Thoracic aorta (tissue), 2 donors: ENCODE data around the gene AOPEP. TPM values are rescaled to one million over a fixed set of nuclear protein-coding genes. Genes with fewer than 3 reads are reported as not detected.

Experiments
- ATAC-seq: fragments of 150-250 bp; one replicate; pipeline ENCODE4 v1.8.0; 2017; ENCODE audit warnings: low read depth; ENCODE audit not compliant: insufficient number of reproducible peaks, low FRiP score
- DNase-seq: peaks from one replicate; pipeline ENCODE4 v3.0.0-alpha.2; 2020; ENCODE audit warnings: low spot score
- H3K27ac ChIP-seq, 2 donors: fragments of 200-600 bp; sonication (generic); 1 replicate in 1 of 2; 2 replicates in 1 of 2; pipeline ENCODE4 v1.5.1; 2016; ENCODE audit warnings: mild to moderate bottlenecking in 2 of 2, moderate library complexity in 2 of 2
- H3K27me3 ChIP-seq: fragments of 200-600 bp; sonication (generic); replicated peaks from 2 replicates; pipeline ENCODE4 v1.6.0; 2016; ENCODE audit warnings: mild to moderate bottlenecking; ENCODE audit not compliant: insufficient read depth
- H3K36me3 ChIP-seq: fragments of 200-600 bp; sonication (generic); one replicate; pipeline ENCODE4 v1.5.1; 2016
- H3K4me1 ChIP-seq, 2 donors: fragments of 200-600 bp; sonication (generic); 1 replicate in 1 of 2; 2 replicates in 1 of 2; pipeline versions ENCODE4 v1.5.1 to v1.6.0; 2016; ENCODE audit warnings: low read depth in 2 of 2, mild to moderate bottlenecking in 1 of 2; ENCODE audit not compliant: control insufficient read depth in 1 of 2
- H3K4me3 ChIP-seq: fragments of 200-600 bp; sonication (generic); 2 replicates; pipeline ENCODE4 v1.5.1; 2016; ENCODE audit warnings: mild to moderate bottlenecking
- H3K9me3 ChIP-seq: fragments of 200-600 bp; sonication (generic); 2 replicates; pipeline ENCODE4 v1.5.1; 2016
- total RNA-seq, 2 donors: library from RNA; depleted of rRNA; stranded (reverse); fragments of >200 nt; gene quantifications; one replicate each; pipeline versions ENCODE4 v1.1.0 to v1.2.3, GENCODE V29; 2016
- TF ChIP-seq, protein P1 (sequence below): fragments of 200-600 bp; sonication (generic); IDR thresholded peaks from one replicate; pipeline ENCODE4 v1.5.1; 2019; ENCODE audit warnings: antibody characterized with exemption

The AOPEP gene
- total RNA-seq, 2 donors from 2014 or later: 494 to 668 TPM

DNA sequence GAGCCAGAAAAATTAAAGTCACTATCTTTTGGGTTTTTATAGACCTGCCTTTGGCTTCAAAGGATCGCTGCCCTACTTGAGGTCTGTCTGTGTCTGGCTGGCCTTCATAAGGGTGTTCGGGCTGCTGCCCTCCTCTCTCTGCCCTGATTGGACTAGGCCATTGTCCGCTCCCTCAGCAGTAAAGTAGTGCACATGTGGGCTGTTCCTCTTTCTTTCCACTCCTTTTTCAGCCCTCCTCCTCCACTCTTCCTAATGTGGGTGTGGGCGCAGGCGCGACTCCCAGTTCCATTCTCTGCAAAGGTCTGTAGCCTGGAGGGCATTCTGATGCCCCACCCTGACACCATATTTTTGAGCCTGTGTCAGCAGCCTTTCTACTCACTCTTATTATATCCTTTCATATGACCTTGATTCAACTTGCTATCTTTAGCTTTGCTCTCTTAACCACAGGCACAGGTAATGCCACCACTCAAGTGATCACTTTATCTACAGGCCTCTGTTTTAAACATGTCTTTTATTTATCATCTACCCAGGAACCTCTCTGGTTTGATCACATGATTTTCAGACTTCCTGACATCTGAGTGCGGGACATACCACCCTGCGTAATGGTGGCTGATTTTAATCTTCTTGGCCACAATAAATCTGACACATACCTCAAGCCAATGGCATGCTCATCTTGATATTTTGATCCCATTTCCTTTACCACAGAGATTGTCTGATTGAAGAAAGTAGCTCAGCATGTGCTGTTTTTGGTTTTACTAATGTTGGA is 144.5 kb downstream of the AOPEP start:
- no peaks in the 10 kb centered on the region for H3K9me3 ChIP-seq
- no peak overlapping the region for H3K4me3 ChIP-seq
- no peak for DNase-seq
- peaks cover 31 to 96% of the 10 kb centered on the region in 2 donors for H3K4me1 ChIP-seq
- H3K36me3 ChIP-seq: no peaks in the 10 kb centered on the region
- TF ChIP-seq, protein P1, sequence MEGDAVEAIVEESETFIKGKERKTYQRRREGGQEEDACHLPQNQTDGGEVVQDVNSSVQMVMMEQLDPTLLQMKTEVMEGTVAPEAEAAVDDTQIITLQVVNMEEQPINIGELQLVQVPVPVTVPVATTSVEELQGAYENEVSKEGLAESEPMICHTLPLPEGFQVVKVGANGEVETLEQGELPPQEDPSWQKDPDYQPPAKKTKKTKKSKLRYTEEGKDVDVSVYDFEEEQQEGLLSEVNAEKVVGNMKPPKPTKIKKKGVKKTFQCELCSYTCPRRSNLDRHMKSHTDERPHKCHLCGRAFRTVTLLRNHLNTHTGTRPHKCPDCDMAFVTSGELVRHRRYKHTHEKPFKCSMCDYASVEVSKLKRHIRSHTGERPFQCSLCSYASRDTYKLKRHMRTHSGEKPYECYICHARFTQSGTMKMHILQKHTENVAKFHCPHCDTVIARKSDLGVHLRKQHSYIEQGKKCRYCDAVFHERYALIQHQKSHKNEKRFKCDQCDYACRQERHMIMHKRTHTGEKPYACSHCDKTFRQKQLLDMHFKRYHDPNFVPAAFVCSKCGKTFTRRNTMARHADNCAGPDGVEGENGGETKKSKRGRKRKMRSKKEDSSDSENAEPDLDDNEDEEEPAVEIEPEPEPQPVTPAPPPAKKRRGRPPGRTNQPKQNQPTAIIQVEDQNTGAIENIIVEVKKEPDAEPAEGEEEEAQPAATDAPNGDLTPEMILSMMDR: no peak
- no peaks in the 10 kb centered on the region for H3K27me3 ChIP-seq
- H3K27ac ChIP-seq: peak overlapping the region; percentile 39 to 52
- ATAC-seq: no peak

DNA sequence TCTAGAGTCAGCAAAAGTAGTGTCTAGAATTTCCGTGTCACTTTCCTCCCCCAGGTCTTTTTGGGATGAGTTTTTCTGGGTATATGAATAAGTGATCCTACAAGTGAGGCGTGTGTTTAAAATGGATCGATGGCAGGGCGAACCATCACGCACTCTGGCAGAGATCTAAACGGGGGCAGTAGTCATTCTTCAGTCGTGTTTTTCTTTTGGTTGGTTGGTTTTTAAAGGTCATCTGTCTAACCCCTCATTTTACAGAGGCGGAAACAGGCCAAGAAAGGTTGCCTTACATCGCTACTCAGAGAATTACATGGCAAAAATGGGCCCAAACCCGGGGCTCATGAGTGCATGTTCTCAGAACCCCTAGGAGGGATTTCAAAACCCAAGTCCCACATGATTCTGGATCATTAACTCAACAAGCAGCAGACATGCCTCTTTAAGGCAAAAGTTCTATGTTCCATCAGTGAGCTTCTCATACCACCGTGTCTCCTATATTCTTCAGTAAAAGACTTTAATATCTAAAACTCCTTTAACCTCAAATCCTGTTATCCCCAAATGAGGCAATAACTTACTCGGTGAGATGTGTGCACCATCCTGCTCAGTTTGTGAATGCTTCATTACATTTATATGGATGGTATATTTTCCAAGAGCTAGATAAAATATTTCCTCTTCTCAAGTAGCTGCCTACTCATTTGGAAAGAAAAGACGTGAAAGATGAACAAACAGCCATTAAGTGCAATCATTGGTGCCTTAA is 145.8 kb downstream of the AOPEP start:
- H3K9me3 ChIP-seq: no peaks in the 10 kb centered on the region
- no peaks in the 10 kb centered on the region for H3K36me3 ChIP-seq
- no peak for ATAC-seq
- TF ChIP-seq, protein P1: no peak
- no peaks in the 10 kb centered on the region for H3K27me3 ChIP-seq
- H3K4me3 ChIP-seq: no peak overlapping the region
- no peak for DNase-seq
- H3K4me1 ChIP-seq: peaks cover 28 to 93% of the 10 kb centered on the region in 2 donors
- H3K27ac ChIP-seq: peak overlapping the region; percentile 39 to 56

DNA sequence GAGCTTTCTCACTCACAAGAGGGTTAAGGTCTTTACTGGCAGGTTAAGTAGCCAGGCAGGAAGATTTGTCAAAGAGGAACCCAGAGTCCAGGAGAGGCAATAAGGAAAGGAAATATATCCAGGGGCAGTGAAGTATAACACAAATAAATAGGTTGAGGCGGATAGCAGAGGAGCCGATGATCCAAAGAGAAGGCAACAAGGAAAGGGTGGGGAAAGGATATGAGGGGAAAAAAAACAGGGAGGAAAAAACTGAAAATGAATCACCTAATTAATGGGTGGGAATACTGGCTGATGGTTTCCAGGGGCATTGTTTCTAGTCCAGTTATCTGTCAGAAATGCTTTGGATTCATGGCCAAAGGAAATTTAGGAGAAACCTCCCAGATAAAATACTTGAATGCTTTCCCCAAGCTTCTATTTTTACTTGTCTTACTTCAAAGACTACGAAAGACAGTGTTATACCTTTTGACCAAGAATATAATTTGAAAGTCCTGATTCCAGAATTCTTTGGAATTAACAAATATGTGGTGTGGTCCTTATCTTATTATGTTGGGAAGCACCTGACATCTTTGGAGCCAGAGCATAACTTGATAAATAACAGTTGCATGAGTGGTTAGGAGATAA is 146.5 kb downstream of the AOPEP start:
- ATAC-seq (no peak), DNase-seq (no peak)
- Histone ChIP-seq H3K27ac (peak overlapping the region; percentile 39 to 56), H3K4me1 (peaks cover 28 to 93% of the 10 kb centered on the region in 2 donors), H3K36me3 (no peaks in the 10 kb centered on the region), H3K4me3 (no peak overlapping the region), H3K9me3 (no peaks in the 10 kb centered on the region), H3K27me3 (no peaks in the 10 kb centered on the region)
- TF ChIP-seq, protein P1: no peak

DNA sequence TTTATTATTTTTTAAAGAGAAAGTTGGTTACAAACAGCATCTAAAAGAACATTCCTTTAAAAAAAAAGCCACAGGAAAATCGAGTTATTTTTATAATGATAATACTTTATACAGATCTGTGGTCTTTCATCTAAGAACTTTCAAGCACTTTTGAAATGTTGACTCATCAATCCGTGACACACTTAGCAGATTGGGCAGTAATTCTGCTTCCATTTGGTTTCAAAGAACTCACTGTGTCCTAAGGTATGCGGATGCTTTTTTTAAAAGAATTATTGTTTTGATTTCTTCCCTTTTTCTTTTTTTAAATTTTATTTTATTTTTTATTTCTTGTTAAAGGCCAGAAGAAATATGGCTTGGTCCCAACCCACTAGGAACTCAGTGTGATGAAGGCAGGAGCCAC is 147.8 kb downstream of the AOPEP start:
- peak; percentile 68 for ATAC-seq
- H3K4me3 ChIP-seq: peak overlapping the region; percentile 37
- TF ChIP-seq, protein P1: no peak
- peak overlapping the region; percentile 74 to 78 for H3K27ac ChIP-seq
- peaks cover 19 to 93% of the 10 kb centered on the region in 2 donors for H3K4me1 ChIP-seq
- no peak for DNase-seq
- no peaks in the 10 kb centered on the region for H3K9me3 ChIP-seq
- H3K27me3 ChIP-seq: no peaks in the 10 kb centered on the region
- no peaks in the 10 kb centered on the region for H3K36me3 ChIP-seq
